ENCODE results near the gene MKLN1. TPM values are rescaled to one million over a fixed set of nuclear protein-coding genes. Genes with fewer than 3 reads are reported as not detected.

The MKLN1 gene
- total RNA-seq, 3 donors from 2014 or later (not counting 1 experiment from before 2014, with no cell fraction given): 59.1 to 79.6 (median 65.0) TPM

- Mint-ChIP-seq H3K4me3 (peak overlapping the region; percentile 77), H3K27me3 (ENCODE audit: low read depth in 2 of 2) (peaks cover 6 to 9% of the 10 kb centered on the region in 2 donors), H3K4me1 (peaks cover 7 to 16% of the 10 kb centered on the region in 2 donors), H3K36me3 (no peaks in the 10 kb centered on the region), H3K9me3 (no peaks in the 10 kb centered on the region), H3K27ac (peak overlapping the region in 1 of 2 donors; percentile 46)
- Histone ChIP-seq H3K9me3 (ENCODE audit: control insufficient read depth, insufficient read depth, low read length) (no peaks in the 10 kb centered on the region), H3K27ac (ENCODE audit: low read length) (no peak overlapping the region), H3K4me3 (ENCODE audit: low read length) (peak overlapping the region; percentile 11), H3K4me1 (ENCODE audit: control insufficient read depth, insufficient read depth, low read length) (peaks cover 4% of the 10 kb centered on the region), H3K36me3 (ENCODE audit: control insufficient read depth, insufficient read depth, low read length) (no peaks in the 10 kb centered on the region), H3K27me3 (ENCODE audit: control insufficient read depth, insufficient read depth, low read length) (no peaks in the 10 kb centered on the region)
- ATAC-seq (peak; percentile 53 to 70 (median 57)), DNase-seq (peak in 1 of 2 donors; percentile 27)
- TF ChIP-seq CTCF (IDR thresholded peaks at IDR 0.05): no peak
- WGBS (ENCODE audit: insufficient coverage): 77% methylated on average over 11 of the region's 11 CpGs
- intact Hi-C loops (cut with micrococcal nuclease): no loop called here
Observed at GRCh38 chr7:131522325-131522930, 194.8 kb downstream of the MKLN1 start.

GRCh38 chr7:131524115-131524514 lies 196.4 kb downstream of the MKLN1 start:
- ATAC-seq: no peak
- H3K36me3 Mint-ChIP-seq: no peaks in the 10 kb centered on the region

GRCh38 chr7:131524703-131525102 lies 197.0 kb downstream of the MKLN1 start:
- H3K27ac ChIP-seq (ENCODE audit: low read length): no peak overlapping the region
- H3K4me3 ChIP-seq (ENCODE audit: low read length): no peak overlapping the region
- no peaks in the 10 kb centered on the region for H3K9me3 ChIP-seq (ENCODE audit: control insufficient read depth, insufficient read depth, low read length)
- peaks cover 4% of the 10 kb centered on the region for H3K4me1 ChIP-seq (ENCODE audit: control insufficient read depth, insufficient read depth, low read length)
- DNase-seq (no peak), ATAC-seq (no peak)
- no peak overlapping the region for H3K27ac Mint-ChIP-seq
- H3K36me3 ChIP-seq (ENCODE audit: control insufficient read depth, insufficient read depth, low read length): no peaks in the 10 kb centered on the region
- H3K4me3 Mint-ChIP-seq: no peak overlapping the region
- H3K4me1 Mint-ChIP-seq: peaks cover 7 to 16% of the 10 kb centered on the region in 2 donors
- TF ChIP-seq CTCF (IDR thresholded peaks at IDR 0.05): no peak
- H3K27me3 ChIP-seq (ENCODE audit: control insufficient read depth, insufficient read depth, low read length): no peaks in the 10 kb centered on the region
- H3K36me3 Mint-ChIP-seq: no peaks in the 10 kb centered on the region
- intact Hi-C loops (cut with micrococcal nuclease): no loop called here
- peaks cover 8 to 17% of the 10 kb centered on the region in 2 donors for H3K27me3 Mint-ChIP-seq (ENCODE audit: low read depth in 2 of 2)
- no peaks in the 10 kb centered on the region for H3K9me3 Mint-ChIP-seq

More at GRCh38 chr7:131524115-131524514, 196.4 kb downstream of the MKLN1 start:
- Histone ChIP-seq H3K4me3 (ENCODE audit: low read length) (no peak overlapping the region), H3K27me3 (ENCODE audit: control insufficient read depth, insufficient read depth, low read length) (no peaks in the 10 kb centered on the region), H3K4me1 (ENCODE audit: control insufficient read depth, insufficient read depth, low read length) (peaks cover 4% of the 10 kb centered on the region), H3K36me3 (ENCODE audit: control insufficient read depth, insufficient read depth, low read length) (no peaks in the 10 kb centered on the region), H3K9me3 (ENCODE audit: control insufficient read depth, insufficient read depth, low read length) (no peaks in the 10 kb centered on the region), H3K27ac (ENCODE audit: low read length) (no peak overlapping the region)
- 80% methylated on average over 1 of the region's 2 CpGs for WGBS (ENCODE audit: insufficient coverage)
- Mint-ChIP-seq H3K27ac (no peak overlapping the region), H3K9me3 (no peaks in the 10 kb centered on the region), H3K27me3 (ENCODE audit: low read depth in 2 of 2) (peaks cover 8 to 16% of the 10 kb centered on the region in 2 donors), H3K4me3 (no peak overlapping the region), H3K4me1 (peaks cover 7 to 16% of the 10 kb centered on the region in 2 donors)
- no peak for TF ChIP-seq CTCF (IDR thresholded peaks at IDR 0.05)
- no peak for DNase-seq
- intact Hi-C loops (cut with micrococcal nuclease): no loop called here

DNA sequence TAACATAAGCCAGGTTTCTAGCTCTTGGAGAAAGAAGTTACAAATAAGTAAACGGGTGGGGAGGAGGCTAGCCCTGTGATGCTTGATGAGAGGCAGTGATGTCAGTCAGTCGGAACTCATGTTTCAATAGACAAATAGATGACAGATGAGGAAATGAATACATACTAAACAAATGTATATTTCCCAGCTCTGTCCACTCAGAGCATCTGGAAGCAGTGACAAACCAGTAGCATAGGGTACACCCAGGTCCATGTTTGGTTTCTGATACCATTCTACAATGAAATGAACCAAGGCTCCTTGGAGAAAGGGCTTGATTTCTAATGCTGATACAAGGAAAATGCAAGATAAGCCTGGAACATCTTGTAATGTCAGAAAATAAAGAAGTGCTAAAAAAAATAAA lies 198.1 kb downstream of the MKLN1 start:
- peaks cover 7 to 16% of the 10 kb centered on the region in 2 donors for H3K4me1 Mint-ChIP-seq
- H3K36me3 ChIP-seq (ENCODE audit: control insufficient read depth, insufficient read depth, low read length): no peaks in the 10 kb centered on the region
- no peaks in the 10 kb centered on the region for H3K36me3 Mint-ChIP-seq
- TF ChIP-seq CTCF (IDR thresholded peaks at IDR 0.05): no peak
- DNase-seq: no peak
- H3K27ac Mint-ChIP-seq: no peak overlapping the region
- no peaks in the 10 kb centered on the region for H3K9me3 ChIP-seq (ENCODE audit: control insufficient read depth, insufficient read depth, low read length)
- no peak overlapping the region for H3K4me3 ChIP-seq (ENCODE audit: low read length)
- no peak for ATAC-seq
- H3K27me3 Mint-ChIP-seq (ENCODE audit: low read depth in 2 of 2): peaks cover 8 to 17% of the 10 kb centered on the region in 2 donors
- intact Hi-C loops (cut with micrococcal nuclease): no loop called here
- H3K9me3 Mint-ChIP-seq: no peaks in the 10 kb centered on the region
- no peaks in the 10 kb centered on the region for H3K27me3 ChIP-seq (ENCODE audit: control insufficient read depth, insufficient read depth, low read length)
- H3K4me3 Mint-ChIP-seq: no peak overlapping the region
- no peak overlapping the region for H3K27ac ChIP-seq (ENCODE audit: low read length)
- H3K4me1 ChIP-seq (ENCODE audit: control insufficient read depth, insufficient read depth, low read length): peaks cover 4% of the 10 kb centered on the region
- 83% methylated on average over 2 of the region's 2 CpGs for WGBS (ENCODE audit: insufficient coverage)
